Erythroblast (primary cell): ENCODE measurements around the gene RPL31.

Experiments
- GATA1 ChIP-seq: IDR thresholded peaks from 2 replicates; pipeline ENCODE4 v1.6.1; 2011; ENCODE audit warnings: low read depth, mild to moderate bottlenecking, control low read depth, low read length, moderate library complexity
- POLR2A ChIP-seq: IDR thresholded peaks from 2 replicates; pipeline ENCODE4 v1.6.1; 2011; ENCODE audit warnings: mild to moderate bottlenecking, low read length

DNA sequence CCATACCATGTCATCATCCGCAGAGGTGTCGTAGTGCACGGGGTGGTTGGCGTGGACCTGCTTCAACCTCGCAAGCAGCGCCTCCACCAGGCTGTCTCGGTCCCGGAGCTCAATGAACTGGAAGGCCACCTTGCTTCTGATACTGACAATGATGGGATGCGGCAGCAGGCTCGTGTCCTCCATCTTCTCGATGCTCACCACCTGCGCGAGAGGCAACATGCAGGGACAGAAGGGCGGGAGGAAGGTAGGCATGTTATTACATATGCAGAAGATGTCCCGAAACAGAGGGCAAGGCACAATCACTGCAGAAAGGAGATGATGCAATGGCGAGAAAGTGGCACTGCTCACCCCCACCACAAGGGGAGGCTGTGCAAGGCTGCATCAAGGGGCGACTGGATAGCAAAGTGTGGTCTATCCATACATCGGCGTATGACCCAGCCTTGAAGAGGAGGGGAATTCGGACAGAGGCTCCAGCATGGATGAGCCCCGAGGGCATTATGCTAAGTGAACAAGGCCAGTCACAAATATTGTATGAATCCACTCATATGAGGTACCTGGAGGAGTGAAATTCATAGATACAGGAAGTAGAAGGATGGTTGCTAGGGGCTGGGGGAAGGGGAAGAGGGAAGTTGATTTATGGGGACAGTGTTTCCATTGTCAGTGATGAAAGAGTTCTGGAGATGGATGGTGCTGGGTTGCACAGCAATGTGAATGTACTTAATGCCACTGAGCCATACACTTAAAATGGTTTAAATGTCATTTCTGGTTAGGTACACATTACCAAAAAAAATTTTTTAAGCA is 36.6 kb downstream of the RPL31 start:
- TF ChIP-seq POLR2A = no peak
- no peak for TF ChIP-seq GATA1
